ENCODE data around the gene AEBP1.

AEBP1 gene

GRCh38 chr7:44067064-44067951 is 36.8 kb upstream of the AEBP1 start:
- DNase-seq = no peak

DNA sequence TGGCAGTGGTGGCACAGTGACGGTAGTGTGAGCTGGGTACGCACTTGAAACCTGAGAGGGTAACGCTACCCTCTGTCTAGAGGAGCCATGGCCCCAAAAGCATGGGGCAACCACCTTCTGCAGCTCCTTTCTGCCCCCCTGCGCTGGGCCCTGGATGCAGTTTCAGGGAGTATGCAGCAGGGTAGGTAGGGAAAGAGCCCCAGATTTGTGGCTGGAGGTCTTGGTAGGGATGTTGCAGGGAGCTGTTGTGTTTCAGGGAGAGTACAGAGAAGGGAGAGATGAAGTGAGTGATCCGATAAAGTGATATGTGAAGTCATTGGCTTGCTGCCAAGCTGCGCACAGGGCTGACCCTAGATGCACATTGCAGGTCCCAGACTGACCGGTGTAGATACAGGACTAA is 36.1 kb upstream of the AEBP1 start:
- no peak for DNase-seq

GRCh38 chr7:44071726-44072363 is 32.3 kb upstream of the AEBP1 start:
- DNase-seq = no peak

GRCh38 chr7:44072364-44073231 is 31.5 kb upstream of the AEBP1 start:
- DNase-seq = peak; percentile 68

DNA sequence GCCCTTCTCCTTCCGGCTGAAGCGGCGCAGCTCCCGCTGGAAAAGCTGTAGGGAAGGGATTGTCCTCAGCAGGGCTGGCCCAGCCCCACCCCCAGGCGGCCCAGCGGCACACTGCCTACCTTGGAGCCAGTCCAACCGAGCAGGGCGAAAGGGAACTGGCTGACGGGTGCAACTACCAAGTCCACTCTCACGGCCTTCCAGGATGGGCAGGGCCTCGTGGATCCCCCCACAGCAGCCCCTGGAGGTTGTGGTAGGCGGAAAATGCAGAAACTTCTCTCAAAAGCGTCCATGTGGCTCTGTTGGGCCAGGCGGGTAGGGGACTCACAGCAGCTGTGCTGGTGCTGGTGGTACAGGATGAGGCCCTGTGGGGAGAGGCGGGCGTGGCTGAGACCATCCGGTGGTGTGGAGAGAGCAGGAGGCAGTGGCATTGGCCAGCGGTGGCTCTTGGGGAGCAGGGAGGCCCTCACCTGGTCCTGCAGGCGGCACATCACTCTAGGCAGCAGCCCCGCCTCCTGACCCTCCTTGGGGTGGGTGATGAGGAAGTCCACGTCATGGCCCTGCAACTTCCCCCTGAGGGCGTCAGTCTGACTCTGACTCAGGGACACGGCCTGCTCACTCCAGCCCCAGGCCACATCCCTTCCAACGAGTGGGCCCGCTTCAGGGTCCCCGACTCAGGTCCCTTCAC is 30.3 kb upstream of the AEBP1 start:
- peak; percentile 92 for DNase-seq

DNA sequence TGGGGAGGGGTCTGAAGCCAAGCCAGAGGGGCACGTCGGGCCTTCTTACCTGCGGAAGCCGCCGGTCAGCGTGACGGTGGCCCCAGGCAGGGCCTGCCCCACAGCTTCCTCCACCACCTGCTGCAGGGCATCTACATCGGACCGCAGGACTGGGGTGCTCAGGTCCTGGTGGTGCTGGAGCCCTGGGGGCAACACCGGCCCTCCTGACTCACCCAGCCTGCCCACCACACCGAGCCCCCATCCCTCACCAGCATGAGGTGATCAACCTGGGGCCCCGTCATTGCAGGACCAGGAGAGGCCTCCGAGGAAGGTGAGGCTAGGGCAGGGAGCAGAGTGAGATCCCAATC is 29.8 kb upstream of the AEBP1 start:
- no peak for DNase-seq

- DNase-seq = no peak
Observed at GRCh38 chr7:44075296-44076075, 28.7 kb upstream of the AEBP1 start.

DNA sequence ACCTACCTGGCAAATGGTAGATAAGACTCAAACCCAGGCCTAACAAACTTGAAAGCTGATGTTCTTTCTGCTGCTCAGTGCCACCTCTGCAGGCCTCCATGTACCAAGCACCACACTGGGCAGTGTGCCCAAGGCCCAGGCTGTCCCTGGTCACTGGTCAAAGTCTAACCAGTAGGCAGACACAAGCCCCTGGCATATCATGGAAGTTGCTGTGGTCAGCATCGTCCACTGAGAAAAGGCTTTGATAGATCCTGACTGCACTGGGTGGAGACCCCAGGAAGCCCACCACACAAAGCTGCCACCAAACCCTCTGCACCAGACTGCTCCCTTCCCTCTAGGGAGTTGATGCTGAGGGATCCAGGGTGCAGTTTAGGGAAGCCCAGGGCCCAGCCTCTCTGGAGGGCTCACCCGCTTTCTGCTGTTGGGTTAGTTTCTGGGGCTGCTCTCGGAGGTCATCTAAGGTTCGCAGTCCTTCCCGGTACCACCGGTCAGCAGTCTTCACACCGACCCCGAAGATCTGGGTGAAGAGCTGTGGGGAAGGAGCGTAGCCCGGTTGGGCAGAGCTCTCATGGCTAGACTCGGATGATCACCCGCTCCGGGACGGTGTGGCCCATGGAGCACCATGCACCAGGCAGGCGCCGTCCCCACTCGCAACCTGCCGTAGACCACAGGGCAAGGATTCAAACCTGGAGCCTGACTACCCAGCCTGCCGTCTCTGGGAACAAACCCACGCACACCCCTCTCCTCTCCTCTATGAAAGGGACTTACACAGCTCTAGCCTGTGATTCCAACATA is 27.8 kb upstream of the AEBP1 start:
- DNase-seq = no peak

GRCh38 chr7:44077061-44077460 is 27.1 kb upstream of the AEBP1 start:
- DNase-seq = no peak

DNA sequence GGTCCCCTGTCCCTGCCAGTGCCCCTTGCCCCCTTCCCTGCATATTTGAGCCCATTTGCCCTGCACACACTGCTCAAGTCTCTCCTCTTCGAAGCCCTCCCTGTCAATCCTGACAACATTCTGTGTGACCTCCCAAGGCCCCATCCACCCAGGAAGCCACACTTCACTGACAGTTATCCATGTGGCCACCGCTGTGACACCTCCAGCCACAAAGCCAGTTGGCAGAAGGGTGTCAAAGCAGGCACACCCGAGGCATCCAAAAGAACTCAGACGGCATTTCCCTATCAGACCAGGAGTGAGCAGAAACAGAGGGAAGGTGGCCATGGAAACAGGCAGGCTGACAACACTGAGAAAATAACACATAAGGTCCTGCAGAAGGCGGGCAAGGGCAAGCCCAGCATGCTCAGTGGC is 26.5 kb upstream of the AEBP1 start:
- DNase-seq = no peak

DNA sequence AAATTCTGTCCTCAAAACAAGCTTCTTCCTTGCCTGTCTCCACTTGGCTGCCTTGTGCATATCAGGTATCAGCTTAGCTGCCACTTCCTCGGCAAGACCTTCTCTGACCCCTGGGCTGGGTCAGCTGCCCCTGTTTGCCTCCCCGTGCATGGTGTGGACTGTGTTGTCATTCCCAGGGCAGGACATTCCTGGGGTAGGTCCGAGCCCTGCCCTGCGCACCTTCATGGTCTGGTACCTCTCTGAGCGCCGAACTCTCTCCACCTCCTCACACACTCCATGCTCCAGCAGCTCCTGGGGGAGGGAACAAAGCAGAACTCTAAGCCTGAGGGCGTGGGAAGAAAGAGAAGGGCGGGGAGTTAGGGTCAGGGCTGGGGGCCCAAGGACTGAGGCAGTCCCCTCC is 25.6 kb upstream of the AEBP1 start:
- DNase-seq = no peak

DNA sequence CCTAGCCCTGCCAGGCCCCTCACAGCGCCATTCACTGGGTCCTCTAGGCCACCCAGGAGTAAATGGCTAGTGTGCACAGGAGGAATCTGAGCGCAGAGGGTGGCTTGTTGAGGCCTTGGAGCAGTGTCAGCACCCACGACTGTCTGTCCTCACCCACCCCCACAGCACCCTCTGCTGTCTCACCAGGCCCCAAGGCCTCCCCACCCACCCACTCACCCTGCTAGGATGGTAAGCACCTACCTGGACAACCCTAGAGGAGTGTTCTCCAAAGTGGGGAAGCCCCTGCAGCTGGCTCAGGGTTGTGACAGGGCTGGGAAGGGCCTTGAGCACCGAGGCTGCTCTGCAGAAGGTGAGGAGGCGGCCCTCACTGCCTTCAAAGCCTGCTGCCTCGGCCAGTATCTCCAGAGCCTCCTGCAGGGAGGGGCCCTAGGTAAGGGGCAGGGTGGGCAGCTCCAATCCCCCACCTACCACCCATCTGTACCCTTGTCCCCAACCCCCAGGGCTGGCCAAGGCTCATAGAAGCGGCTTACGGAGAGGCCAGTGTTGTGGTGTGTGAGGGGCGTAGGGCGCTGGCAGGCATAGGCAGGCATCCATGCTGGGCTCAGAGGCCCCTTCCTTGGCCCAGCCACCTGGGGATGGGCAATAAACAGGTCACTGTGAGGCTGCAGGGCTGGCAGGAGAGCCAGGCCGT is 24.7 kb upstream of the AEBP1 start:
- DNase-seq = no peak

DNA sequence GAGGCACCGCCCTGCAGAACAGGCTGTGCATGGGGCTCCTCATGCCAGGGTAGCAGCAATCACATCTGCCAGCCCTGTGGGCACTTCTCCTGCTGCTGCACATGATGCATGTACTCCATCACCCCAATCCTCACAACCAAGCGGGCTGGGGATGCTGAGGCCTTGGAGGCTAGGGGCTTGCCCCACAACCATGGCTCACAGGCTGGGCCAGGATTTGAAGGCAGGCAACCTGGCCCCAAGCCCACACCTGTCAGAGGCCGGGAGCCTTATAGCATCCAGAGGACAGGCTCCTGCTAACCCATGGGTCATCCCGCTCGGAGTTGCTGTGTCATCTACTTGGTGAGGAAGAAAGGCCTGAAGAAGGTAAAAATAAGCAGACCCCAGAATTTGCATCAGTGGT is 24.0 kb upstream of the AEBP1 start:
- DNase-seq = no peak

DNA sequence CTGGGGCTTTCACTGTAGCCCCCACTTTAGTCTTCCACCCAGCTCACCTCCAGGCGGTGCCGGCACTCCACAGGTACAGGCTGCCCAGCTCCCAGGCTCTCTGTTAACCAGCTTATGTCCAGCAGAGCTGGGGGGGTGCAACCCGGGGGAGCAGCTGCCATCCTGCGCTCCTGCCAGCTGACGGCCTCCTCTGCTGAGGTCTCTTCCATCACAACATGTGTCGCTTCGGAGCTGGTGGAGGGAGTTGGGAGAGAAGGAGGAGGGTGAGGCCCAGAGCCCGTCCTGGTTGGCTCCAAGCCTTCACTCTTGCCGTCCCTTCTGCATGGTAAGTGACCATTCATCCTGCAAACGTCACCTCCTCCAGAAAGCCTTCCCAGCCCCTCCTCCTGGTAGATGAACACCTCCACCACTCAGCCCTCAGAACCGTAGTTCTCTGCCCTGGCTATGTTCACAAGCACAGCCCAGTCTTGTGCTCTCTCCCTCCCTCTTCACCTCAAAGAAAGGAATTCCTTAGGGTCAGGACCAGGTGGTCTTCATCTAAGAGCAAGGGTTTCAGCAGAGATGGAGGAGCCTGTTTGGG is 23.4 kb upstream of the AEBP1 start:
- no peak for DNase-seq

DNA sequence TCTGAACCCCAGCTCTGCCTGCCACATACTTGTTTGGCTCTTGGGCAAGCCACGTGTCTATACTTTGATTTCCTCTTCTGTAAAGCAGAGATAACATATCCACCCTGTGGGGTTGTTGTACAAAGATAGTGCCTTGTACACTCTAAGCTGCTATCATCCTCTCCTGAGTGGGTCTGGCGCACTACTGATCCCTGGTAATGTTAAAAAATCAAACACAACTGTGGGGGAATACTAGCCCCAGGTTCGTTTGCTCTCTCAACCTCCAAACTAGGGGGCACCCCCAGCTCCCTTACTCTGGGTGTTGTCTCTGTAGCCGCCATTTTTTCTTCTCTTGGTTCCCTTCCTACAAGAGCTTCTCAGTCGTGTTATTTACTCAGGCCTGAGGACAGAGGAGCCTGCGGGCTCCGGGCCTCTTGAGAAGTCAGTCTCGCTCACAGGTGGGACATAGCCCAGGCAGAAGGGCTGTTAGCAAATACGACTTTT is 22.8 kb upstream of the AEBP1 start:
- no peak for DNase-seq

DNA sequence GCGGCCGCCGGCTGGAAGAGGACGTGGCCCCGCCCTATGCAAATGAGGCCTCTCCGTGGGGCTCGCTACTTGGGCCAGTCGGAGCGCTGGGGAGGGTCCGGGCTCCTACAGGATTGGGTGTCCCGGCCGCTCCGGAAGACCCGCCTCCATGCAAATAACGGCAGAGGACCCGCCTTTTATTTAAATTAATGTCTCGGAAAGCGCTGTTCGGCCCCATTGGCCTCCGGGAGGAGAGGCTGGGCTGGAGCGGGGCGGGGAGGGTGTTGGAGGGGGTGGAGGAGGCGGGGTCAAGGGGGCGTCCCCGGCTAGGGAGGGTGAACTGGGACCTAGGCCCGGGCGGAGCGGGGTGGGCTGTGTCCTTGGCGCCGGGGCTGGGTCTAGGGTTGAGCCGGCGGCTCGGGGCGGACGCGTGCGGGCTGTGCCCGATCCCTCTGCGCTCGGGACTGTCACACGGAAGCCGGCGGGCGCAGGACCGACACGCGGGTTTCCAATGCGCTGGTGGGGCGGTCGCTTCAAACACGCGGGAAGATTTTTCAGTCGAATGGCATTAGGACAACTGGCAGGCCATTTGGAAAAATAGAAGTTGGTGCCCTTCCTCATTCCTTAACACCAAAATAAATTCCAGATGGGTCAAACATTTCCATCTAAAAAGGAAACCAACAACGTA is 21.5 kb upstream of the AEBP1 start:
- DNase-seq = peak; percentile 99

DNA sequence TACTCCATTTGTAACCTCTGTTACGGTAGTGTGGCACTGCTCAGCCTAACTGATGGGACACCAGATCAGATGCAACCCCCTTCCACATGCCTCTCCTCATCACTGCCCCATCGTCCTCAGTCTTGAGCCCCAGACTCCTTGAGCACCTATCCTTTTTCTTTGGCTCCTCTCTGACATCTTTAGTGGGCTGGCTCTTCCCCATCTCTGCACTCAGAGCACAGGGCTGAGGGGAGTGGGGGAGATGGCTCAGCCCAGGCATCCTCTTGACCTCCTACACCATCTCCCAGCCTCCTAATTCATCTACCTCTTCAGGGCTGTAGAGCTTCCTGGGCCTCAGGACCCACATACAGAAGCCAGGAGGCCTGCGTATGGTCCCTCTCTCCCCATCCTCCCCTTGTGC is 20.3 kb upstream of the AEBP1 start:
- no peak for DNase-seq

GRCh38 chr7:44084701-44085100 is 19.4 kb upstream of the AEBP1 start:
- DNase-seq = no peak

DNA sequence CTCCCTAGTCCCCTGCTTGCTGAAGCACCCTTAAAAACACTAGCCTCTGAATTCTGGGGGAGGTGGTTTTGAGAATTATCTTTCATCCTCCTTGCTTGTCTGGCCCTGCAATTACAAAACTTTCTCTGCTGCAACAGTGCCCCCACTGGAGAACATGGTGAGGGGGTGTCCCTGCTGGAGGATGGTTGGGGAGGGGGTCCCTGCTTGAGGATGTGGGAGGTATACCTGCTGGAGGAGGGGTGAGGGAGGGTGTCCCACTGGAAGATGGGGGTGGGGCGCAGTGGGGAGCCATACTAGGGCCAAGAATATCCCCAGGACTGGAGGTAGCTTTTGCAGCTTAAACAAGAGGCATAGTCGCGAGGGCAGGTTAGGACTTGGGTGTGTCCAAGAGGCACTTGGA is 18.6 kb upstream of the AEBP1 start:
- DNase-seq = no peak

GRCh38 chr7:44086627-44087026 is 17.5 kb upstream of the AEBP1 start:
- DNase-seq = no peak

Data from suppressor macrophage treated with lipopolysaccharide for 4 hours (primary cell).